ENCODE measurements around the gene TRAFD1. TPM values are rescaled to one million over a fixed set of nuclear protein-coding genes. Genes with fewer than 3 reads are reported as not detected.

The TRAFD1 gene
- polyA plus RNA-seq, 3 donors, result 8.4 to 21.7 (median 16.2) TPM

DNA sequence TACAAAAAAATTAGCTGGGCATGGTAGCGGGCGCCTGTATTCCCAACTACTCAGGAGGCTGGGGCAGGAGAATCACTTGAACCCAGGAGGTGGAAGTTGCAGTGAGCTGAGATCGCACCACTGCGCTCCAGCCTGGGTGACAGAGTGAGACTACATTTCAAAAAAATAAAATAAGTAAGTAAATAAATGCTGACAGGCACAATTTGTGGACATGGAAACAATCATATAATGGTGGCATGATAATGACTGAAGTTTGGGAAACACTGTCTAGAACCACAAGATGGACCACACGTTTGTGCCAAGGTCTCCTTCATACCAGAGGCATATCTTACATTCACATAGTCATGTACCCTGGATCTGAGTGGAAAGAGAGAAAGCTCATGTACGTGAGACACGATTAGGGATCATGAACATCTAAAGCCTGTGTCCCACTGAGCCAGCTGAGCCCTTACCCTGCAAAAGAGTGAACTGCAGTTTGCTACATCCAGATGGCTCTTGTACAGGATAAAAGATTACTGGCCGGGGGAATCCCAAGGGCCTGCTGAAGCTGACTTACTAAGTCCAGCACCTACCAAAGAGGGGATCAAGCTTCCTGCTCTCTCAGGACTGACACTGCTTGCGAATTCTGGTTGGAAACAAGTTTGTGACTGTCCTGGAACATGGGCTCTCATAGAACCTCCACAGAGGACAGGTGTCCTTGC lies 62.9 kb downstream of the TRAFD1 start:
- H3K27ac ChIP-seq (ENCODE audit: low read depth, low read length), result no peak overlapping the region
- 87 to 92% (median 92%) methylated on average over 9 of the region's 9 CpGs for WGBS, 3 donors

GRCh38 chr12:112190231-112191025 lies 65.1 kb downstream of the TRAFD1 start:
- H3K27ac ChIP-seq (ENCODE audit: low read depth, low read length), result no peak overlapping the region
- 56 to 90% (median 88%) methylated on average over 5 of the region's 5 CpGs for WGBS, 3 donors

- H3K27ac ChIP-seq (ENCODE audit: low read depth, low read length), result no peak overlapping the region
- WGBS, 3 donors, result 74 to 85% (median 83%) methylated on average over 2 of the region's 2 CpGs
Observed at GRCh38 chr12:112191201-112191600, 65.8 kb downstream of the TRAFD1 start.

DNA sequence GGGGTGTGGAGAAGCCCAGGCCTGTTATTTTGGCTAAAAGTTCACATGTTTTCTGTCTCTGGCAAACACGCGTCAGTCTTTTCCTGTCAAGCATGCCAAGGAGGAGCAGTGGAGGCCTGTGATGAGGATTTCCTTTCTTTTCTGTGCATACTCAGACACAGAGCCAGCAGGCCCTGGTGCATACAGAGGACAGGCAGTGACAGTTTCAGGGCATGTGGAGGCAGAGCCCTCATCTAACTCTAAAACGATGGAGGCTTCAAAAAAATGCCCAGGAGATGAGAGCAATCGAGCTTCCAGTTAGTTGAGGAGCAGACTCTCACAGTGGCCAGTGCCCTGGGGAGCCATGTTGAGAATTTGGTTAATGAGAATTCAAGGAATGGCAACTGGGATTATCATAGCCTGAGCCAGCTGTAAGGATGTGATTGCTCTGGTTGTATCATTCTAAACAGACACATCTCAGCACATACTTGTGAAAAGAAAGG lies 66.5 kb downstream of the TRAFD1 start:
- H3K27ac ChIP-seq (ENCODE audit: low read depth, low read length), result no peak overlapping the region
- 63 to 74% (median 63%) methylated on average over 4 of the region's 4 CpGs for WGBS, 3 donors

- WGBS, 3 donors, result 92 to 97% (median 95%) methylated on average over 13 of the region's 13 CpGs
- H3K27ac ChIP-seq (ENCODE audit: low read depth, low read length), result no peak overlapping the region
Observed at GRCh38 chr12:112192475-112192874, 67.1 kb downstream of the TRAFD1 start.

- H3K27ac ChIP-seq (ENCODE audit: low read depth, low read length), result no peak overlapping the region
- 92 to 96% (median 96%) methylated on average over 20 of the region's 20 CpGs for WGBS, 3 donors
Observed at GRCh38 chr12:112194601-112195247, 69.4 kb downstream of the TRAFD1 start.

- no peak overlapping the region for H3K27ac ChIP-seq (ENCODE audit: low read depth, low read length)
- 81 to 94% (median 91%) methylated on average over 9 of the region's 9 CpGs for WGBS, 3 donors
Observed at GRCh38 chr12:112196196-112196875, 71.0 kb downstream of the TRAFD1 start.

- 82 to 86% (median 85%) methylated on average over 9 of the region's 9 CpGs for WGBS, 3 donors
- no peak overlapping the region for H3K27ac ChIP-seq (ENCODE audit: low read depth, low read length)
Observed at GRCh38 chr12:112198120-112198733, 72.9 kb downstream of the TRAFD1 start.

DNA sequence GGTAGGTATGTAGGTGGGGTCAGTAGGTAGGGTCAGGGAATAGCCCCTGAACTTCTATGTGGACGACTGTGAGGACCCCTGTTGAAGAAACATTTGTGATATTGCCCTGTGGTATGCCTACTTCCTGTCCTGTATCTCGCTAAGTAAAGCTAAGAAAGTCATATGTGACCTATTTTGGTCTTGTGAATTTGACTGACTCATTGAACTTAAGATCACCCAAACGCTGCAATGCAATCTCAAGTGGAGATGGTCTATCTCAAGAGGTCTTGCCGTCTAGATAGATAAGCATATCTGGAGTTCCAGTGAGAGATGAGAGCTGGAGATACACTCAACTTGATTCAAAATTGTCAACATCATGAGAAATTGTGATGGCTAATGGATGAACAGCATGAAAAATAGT lies 73.8 kb downstream of the TRAFD1 start:
- WGBS, 3 donors, result 68 to 83% (median 70%) methylated on average over 4 of the region's 4 CpGs
- no peak overlapping the region for H3K27ac ChIP-seq (ENCODE audit: low read depth, low read length)

Other genes starting within 250 kb of the TRAFD1 start
- gene TMEM116, start 112.4 kb upstream of the TRAFD1 start, polyA plus RNA-seq, result 1 to 10 TPM; 5.1 to 6.1 (median 5.5) TPM
- 10 to 100 TPM; 72.0 to 96.6 (median 76.8) TPM for gene ERP29, start 112.1 kb upstream of the TRAFD1 start, polyA plus RNA-seq
- gene NAA25, start 16.8 kb upstream of the TRAFD1 start, polyA plus RNA-seq, result 1 to 10 TPM; 4.0 to 6.5 (median 4.3) TPM

All from adipose tissue (tissue), 3 donors.